ENCODE measurements around the gene LSAMP.

The LSAMP gene

GRCh38 chr3:116165135-116165534, 280.2 kb downstream of the LSAMP start:
- DNase-seq (ENCODE audit: low read depth): no peak

GRCh38 chr3:116164039-116164438, 281.2 kb downstream of the LSAMP start:
- no peak for DNase-seq (ENCODE audit: low read depth)

GRCh38 chr3:116161575-116162525, 283.4 kb downstream of the LSAMP start:
- no peak for DNase-seq (ENCODE audit: low read depth)

- no peak for DNase-seq (ENCODE audit: low read depth)
Observed at GRCh38 chr3:116160594-116160993, 284.7 kb downstream of the LSAMP start.

- DNase-seq (ENCODE audit: low read depth): no peak
Observed at GRCh38 chr3:116155841-116156240, 289.4 kb downstream of the LSAMP start.

GRCh38 chr3:116154389-116154788, 290.9 kb downstream of the LSAMP start:
- DNase-seq (ENCODE audit: low read depth): no peak

- no peak for DNase-seq (ENCODE audit: low read depth)
Observed at GRCh38 chr3:116153174-116153573, 292.1 kb downstream of the LSAMP start.

GRCh38 chr3:116150655-116151167, 294.6 kb downstream of the LSAMP start:
- no peak for DNase-seq (ENCODE audit: low read depth)

- DNase-seq (ENCODE audit: low read depth): no peak
Observed at GRCh38 chr3:116148881-116149851, 296.1 kb downstream of the LSAMP start.

- no peak for DNase-seq (ENCODE audit: low read depth)
Observed at GRCh38 chr3:116145613-116146012, 299.7 kb downstream of the LSAMP start.

- DNase-seq (ENCODE audit: low read depth): no peak
Observed at GRCh38 chr3:116141724-116142123, 303.6 kb downstream of the LSAMP start.

- DNase-seq (ENCODE audit: low read depth): no peak
Observed at GRCh38 chr3:116140100-116140689, 305.1 kb downstream of the LSAMP start.

GRCh38 chr3:116139641-116140040, 305.6 kb downstream of the LSAMP start:
- DNase-seq (ENCODE audit: low read depth): no peak

- DNase-seq (ENCODE audit: low read depth): no peak
Observed at GRCh38 chr3:116135457-116136085, 309.7 kb downstream of the LSAMP start.

- DNase-seq (ENCODE audit: low read depth): no peak
Observed at GRCh38 chr3:116129187-116129946, 315.9 kb downstream of the LSAMP start.

- no peak for DNase-seq (ENCODE audit: low read depth)
Observed at GRCh38 chr3:116127464-116127863, 317.8 kb downstream of the LSAMP start.

GRCh38 chr3:116124166-116124565, 321.1 kb downstream of the LSAMP start:
- no peak for DNase-seq (ENCODE audit: low read depth)

- no peak for DNase-seq (ENCODE audit: low read depth)
Observed at GRCh38 chr3:116118475-116119169, 326.7 kb downstream of the LSAMP start.

- DNase-seq (ENCODE audit: low read depth): no peak
Observed at GRCh38 chr3:116114586-116114985, 330.7 kb downstream of the LSAMP start.

GRCh38 chr3:116112696-116113095, 332.6 kb downstream of the LSAMP start:
- DNase-seq (ENCODE audit: low read depth): no peak
